HepG2 (cell line): Measurements from ENCODE around the gene TTC23. TPM values are rescaled to one million over a fixed set of nuclear protein-coding genes. Genes with fewer than 3 reads are reported as not detected.

Source experiments
- ATAC-seq: fragments of 200-7000 bp; cut with Tn5 transposase; 3 replicates; pipeline ENCODE4 v1.9.1; 2020; ENCODE audit warnings: mild to moderate bottlenecking, moderate library complexity
- BruUV-seq: library from RNA; stranded (reverse); fragments of 400-500 nt; replicated peaks from 2 replicates; lab custom pipeline; 2021; lab: Mats Ljungman, UMichigan
- CTCF ChIA-PET: fragments of 300-600 bp; formaldehyde crosslinking; extraction: SDS; loops from one replicate; lab custom pipeline; 2021; ENCODE audit warnings: low total read pairs, inconsistent platforms, low intra/inter-chr PET ratio; lab: Yijun Ruan, JAX
- POLR2A ChIA-PET: fragments of 350-600 bp; sonication (Branson Sonifier 250); formaldehyde crosslinking; loops from one replicate; lab custom pipeline; 2020; ENCODE audit warnings: antibody characterized with exemption, inconsistent platforms; lab: Yijun Ruan, JAX
- DNase-seq: peaks from one replicate; pipeline ENCODE4 v3.0.0-alpha.2; 2015; ENCODE audit warnings: low spot score
- FAIRE-seq: peaks from 3 replicates; lab custom pipeline; 2011; peaks lifted over from hg19 to GRCh38; lab: Jason Lieb, UNC
- H2AFZ ChIP-seq: one replicate; pipeline ENCODE4 v1.6.1; 2011; ENCODE audit warnings: low read length, inconsistent platforms
- H3K27ac ChIP-seq: fragments of 300-600 bp; 3 replicates; pipeline ENCODE4 v1.8.0; 2011; ENCODE audit warnings: mixed run types, mild to moderate bottlenecking, mixed read lengths, low read length, inconsistent platforms; ENCODE audit not compliant: insufficient read depth; ENCODE audit errors: extremely low read length
- H3K27me3 ChIP-seq, 2 experiments: fragments of 200-600 bp in 1 of 2; 2 replicates in 1 of 2; 3 replicates in 1 of 2; pipeline versions ENCODE4 v1.6.0 to v1.8.0; 2011; ENCODE audit warnings: low read length in 2 of 2, mild to moderate bottlenecking in 2 of 2, moderate library complexity in 2 of 2, inconsistent platforms in 1 of 2; ENCODE audit not compliant: insufficient read depth in 2 of 2, control insufficient read depth in 1 of 2
- H3K36me3 ChIP-seq, 2 experiments: fragments of 200-600 bp in 1 of 2; replicated peaks in 1 of 2; 2 replicates in 1 of 2; 3 replicates in 1 of 2; pipeline versions ENCODE4 v1.5.1 to v1.8.0; 2011; ENCODE audit warnings: low read length in 2 of 2, inconsistent platforms in 1 of 2; ENCODE audit not compliant: insufficient read depth in 2 of 2, control insufficient read depth in 1 of 2
- H3K4me1 ChIP-seq: 2 replicates; pipeline ENCODE4 v1.5.1; 2012; ENCODE audit warnings: low read length, inconsistent platforms; ENCODE audit not compliant: insufficient read depth
- H3K4me2 ChIP-seq: 2 replicates; pipeline ENCODE4 v1.6.0; 2011; ENCODE audit warnings: low read depth, low read length, inconsistent platforms
- H3K4me3 ChIP-seq, 3 experiments: fragments of 200-600 bp in 1 of 3; sonication (generic), shearing (Covaris generic) in 1 of 3; replicated peaks in 1 of 3; 2 replicates each; pipeline ENCODE4 v1.5.1; 2011 to 2016; ENCODE audit warnings: low read length in 3 of 3, inconsistent platforms in 2 of 3, low read depth in 2 of 3, mild to moderate bottlenecking in 2 of 3, control low read depth in 1 of 3, mixed read lengths in 1 of 3; ENCODE audit not compliant: insufficient read depth in 1 of 3
- H3K79me2 ChIP-seq: one replicate; pipeline ENCODE4 v1.6.1; 2011; ENCODE audit warnings: low read length, inconsistent platforms; ENCODE audit not compliant: insufficient read depth
- H3K9ac ChIP-seq: 2 replicates; pipeline ENCODE4 v1.6.0; 2011; ENCODE audit warnings: mild to moderate bottlenecking, low read depth, low read length, inconsistent platforms; ENCODE audit not compliant: insufficient read depth
- H3K9me3 ChIP-seq: 2 replicates; pipeline ENCODE4 v1.5.1; 2012; ENCODE audit warnings: mild to moderate bottlenecking, low read length
- H4K20me1 ChIP-seq: 2 replicates; pipeline ENCODE4 v1.6.0; 2011; ENCODE audit warnings: inconsistent platforms, mild to moderate bottlenecking, low read length, moderate library complexity; ENCODE audit not compliant: insufficient read depth
- BHLHE40 ChIP-seq: IDR thresholded peaks from 2 replicates; pipeline ENCODE4 v1.6.1; 2011; ENCODE audit warnings: low read length, improper control_type of control experiment
- CAMTA2 ChIP-seq: sonication (generic); formaldehyde crosslinking; IDR thresholded peaks from 2 replicates; pipeline ENCODE4 v1.4.0; 2020; ENCODE audit warnings: mild to moderate bottlenecking, missing genetic modification reagents, borderline replicate concordance
- NFE2 ChIP-seq: sonication (generic); formaldehyde crosslinking; IDR thresholded peaks from 2 replicates; pipeline ENCODE4 v1.4.0; 2020; ENCODE audit warnings: missing genetic modification reagents
- TAF15 ChIP-seq: fragments of 200-400 bp; formaldehyde crosslinking; IDR thresholded peaks from one replicate; pipeline ENCODE4 v1.6.1; 2018; ENCODE audit warnings: mild to moderate bottlenecking, low read depth, low read length; ENCODE audit not compliant: poor library complexity, severe bottlenecking
- XBP1 ChIP-seq: sonication (generic); formaldehyde crosslinking; IDR thresholded peaks from 2 replicates; pipeline ENCODE4 v1.5.0; 2020; ENCODE audit warnings: missing genetic modification reagents
- XRCC5 ChIP-seq: fragments of 200-400 bp; formaldehyde crosslinking; optimal IDR thresholded peaks from 2 replicates; pipeline ENCODE3; 2017; ENCODE audit warnings: mild to moderate bottlenecking, low read length
- ZNF446 ChIP-seq: sonication (generic); formaldehyde crosslinking; IDR thresholded peaks from 2 replicates; pipeline ENCODE4 v1.5.0; 2020; ENCODE audit warnings: mild to moderate bottlenecking, missing genetic modification reagents
- WGBS: methylation state at CpG from one replicate; pipeline ENCODE4 v1.1.6; 2017; ENCODE audit warnings: low lambda C conversion rate; 5-methylcytosine and 5-hydroxymethylcytosine counted together
- in situ Hi-C: cut with HindIII; loops from 2 replicates; pipeline ENCODE4 v1.10.0; 2017; ENCODE audit warnings: low pct_unique_long_range_greater_than_20kb; ENCODE audit not compliant: extremely low pct_ligation_motif_present
- intact Hi-C: fragments of 100-400 bp; cut with micrococcal nuclease; formaldehyde crosslinking; loops from one replicate; pipeline ENCODE4 v1.10.0; 2022; ENCODE audit not compliant: unreplicated experiment
- polyA plus RNA-seq, 8 experiments: library from polyadenylated mRNA; depleted of rRNA in 3 of 8; stranded (reverse) in 7 of 8; unstranded in 1 of 8; fragments of >200 nt; fragmentation: Illumina TruSeq in 4 of 8; extraction: Trizol in 4 of 8; gene quantifications; 2 replicates each; pipeline versions ENCODE4 v1.2.1 to v1.2.3, GENCODE V29; 2011 to 2016; ENCODE audit warnings: low read depth in 4 of 8, missing spikeins in 1 of 8, mixed read lengths in 1 of 8; ENCODE audit not compliant: insufficient read depth in 1 of 8
- total RNA-seq, 5 experiments: library from RNA; depleted of rRNA; stranded (reverse); fragments of >200 nt; fragmentation: Illumina TruSeq; extraction: Trizol; gene quantifications; 2 replicates each; pipeline ENCODE4 v1.2.3, GENCODE V29; 2016; ENCODE audit warnings: low read depth in 1 of 5
- TF ChIP-seq, protein P1 (sequence below): sonication (generic); formaldehyde crosslinking; IDR thresholded peaks from 2 replicates; pipeline ENCODE4 v1.8.1; 2022; ENCODE audit warnings: low read depth, mild to moderate bottlenecking, missing genetic modification reagents

TTC23 gene
- total and polyA plus RNA-seq, 2 of the 13 experiments (the other 11 are each of a cell fraction or from before 2014, with no cell fraction given), result 1.6 to 11.7 TPM

DNA sequence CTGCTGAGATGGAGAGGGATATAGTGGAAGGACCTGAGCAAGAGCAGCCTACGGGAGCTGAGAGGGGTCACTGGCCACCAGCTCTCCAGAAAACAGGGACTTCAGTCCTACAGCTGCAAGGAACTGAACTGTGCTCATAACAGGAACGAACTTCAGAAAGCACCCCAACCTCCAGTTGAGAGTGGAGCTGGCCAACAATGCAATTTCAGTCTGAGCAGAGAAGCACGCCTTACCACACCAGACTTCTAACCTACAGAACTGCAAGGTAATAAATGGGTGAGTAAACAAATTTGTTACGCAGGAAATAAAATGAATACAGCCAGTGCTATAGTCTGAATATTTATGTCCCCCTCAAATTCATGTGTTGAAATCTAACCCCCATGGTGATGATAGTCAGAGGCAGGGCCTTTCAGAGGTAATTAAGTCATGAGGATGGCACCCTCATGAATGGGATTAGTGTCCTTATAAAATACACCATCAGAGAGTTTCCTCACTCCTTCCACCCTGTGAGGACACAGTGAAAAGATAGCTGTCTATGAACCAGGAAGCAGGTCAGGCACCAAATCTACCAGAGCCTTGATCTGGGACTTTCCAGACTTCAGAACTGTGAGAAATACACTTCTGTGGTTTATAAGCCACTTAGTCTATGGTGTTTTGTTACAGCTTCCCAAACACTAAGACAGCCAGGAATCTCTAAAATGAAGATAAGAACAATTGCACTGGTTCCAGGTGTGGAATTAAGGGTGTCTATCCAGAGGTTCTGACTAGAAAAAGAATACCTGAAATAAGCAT lies 85.9 kb downstream of the TTC23 start:
- no peak for ATAC-seq
- H2AFZ ChIP-seq, result no peak overlapping the region
- WGBS, result 93% methylated on average over 4 of the region's 4 CpGs
- in situ Hi-C loops (no loop called here), intact Hi-C loops (no loop called here)
- H3K36me3 ChIP-seq, result peaks cover 3 to 19% of the 10 kb centered on the region in 2 experiments; a peak in 3 of 5 replicates
- CTCF ChIA-PET, result no interaction called here
- H3K4me3 ChIP-seq, result no peak overlapping the region
- BruUV-seq, result no TSS peak
- no peak overlapping the region for H3K27ac ChIP-seq
- no peak for DNase-seq
- no peak overlapping the region for H3K9ac ChIP-seq
- no peaks in the 10 kb centered on the region for H3K9me3 ChIP-seq
- TF ChIP-seq BHLHE40 (no peak), TAF15 (no peak), NFE2 (no peak), XBP1 (CRISPR knock-in tag) (no peak), ZNF446 (CRISPR knock-in tag) (no peak), XRCC5 (no peak), CAMTA2 (CRISPR knock-in tag) (no peak)
- TF ChIP-seq, protein P1, sequence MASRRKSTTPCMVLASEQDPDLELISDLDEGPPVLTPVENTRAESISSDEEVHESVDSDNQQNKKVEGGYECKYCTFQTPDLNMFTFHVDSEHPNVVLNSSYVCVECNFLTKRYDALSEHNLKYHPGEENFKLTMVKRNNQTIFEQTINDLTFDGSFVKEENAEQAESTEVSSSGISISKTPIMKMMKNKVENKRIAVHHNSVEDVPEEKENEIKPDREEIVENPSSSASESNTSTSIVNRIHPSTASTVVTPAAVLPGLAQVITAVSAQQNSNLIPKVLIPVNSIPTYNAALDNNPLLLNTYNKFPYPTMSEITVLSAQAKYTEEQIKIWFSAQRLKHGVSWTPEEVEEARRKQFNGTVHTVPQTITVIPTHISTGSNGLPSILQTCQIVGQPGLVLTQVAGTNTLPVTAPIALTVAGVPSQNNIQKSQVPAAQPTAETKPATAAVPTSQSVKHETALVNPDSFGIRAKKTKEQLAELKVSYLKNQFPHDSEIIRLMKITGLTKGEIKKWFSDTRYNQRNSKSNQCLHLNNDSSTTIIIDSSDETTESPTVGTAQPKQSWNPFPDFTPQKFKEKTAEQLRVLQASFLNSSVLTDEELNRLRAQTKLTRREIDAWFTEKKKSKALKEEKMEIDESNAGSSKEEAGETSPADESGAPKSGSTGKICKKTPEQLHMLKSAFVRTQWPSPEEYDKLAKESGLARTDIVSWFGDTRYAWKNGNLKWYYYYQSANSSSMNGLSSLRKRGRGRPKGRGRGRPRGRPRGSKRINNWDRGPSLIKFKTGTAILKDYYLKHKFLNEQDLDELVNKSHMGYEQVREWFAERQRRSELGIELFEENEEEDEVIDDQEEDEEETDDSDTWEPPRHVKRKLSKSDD (CRISPR knock-in tag), result no peak
- H3K27me3 ChIP-seq, result no peaks in the 10 kb centered on the region
- FAIRE-seq, result no peak
- no peak overlapping the region for H3K4me2 ChIP-seq
- no peaks in the 10 kb centered on the region for H4K20me1 ChIP-seq
- peaks cover 5% of the 10 kb centered on the region; the same call in 1 of the 2 replicates for H3K4me1 ChIP-seq
- POLR2A ChIA-PET, result no interaction called here
- H3K79me2 ChIP-seq, result no peaks in the 10 kb centered on the region
